Muscle layer of duodenum (tissue), 2 donors: ENCODE results near the gene SIX5.

Experiments used
- H3K27ac ChIP-seq: one replicate; pipeline ENCODE4 v1.7.0; 2013; ENCODE audit warnings: mild to moderate bottlenecking, low read length
- H3K27me3 ChIP-seq: one replicate; pipeline ENCODE4 v1.7.0; 2013; ENCODE audit warnings: low read depth, mild to moderate bottlenecking, control low read depth, low read length
- H3K36me3 ChIP-seq, 2 donors: one replicate each; pipeline ENCODE4 v1.7.0; 2013; ENCODE audit warnings: low read length in 2 of 2, control low read depth in 1 of 2, mild to moderate bottlenecking in 1 of 2; ENCODE audit not compliant: insufficient read depth in 2 of 2, control insufficient read depth in 1 of 2
- H3K4me1 ChIP-seq, 2 donors: one replicate each; pipeline ENCODE4 v1.7.0; 2013; ENCODE audit warnings: low read length in 2 of 2, mild to moderate bottlenecking in 2 of 2, control low read depth in 1 of 2, moderate library complexity in 1 of 2; ENCODE audit not compliant: insufficient read depth in 2 of 2, control insufficient read depth in 1 of 2
- H3K4me3 ChIP-seq, 2 donors: one replicate each; pipeline ENCODE4 v1.7.0; 2013; ENCODE audit warnings: low read length in 2 of 2, low read depth in 1 of 2, mild to moderate bottlenecking in 1 of 2
- H3K9me3 ChIP-seq, 2 donors: one replicate each; pipeline ENCODE4 v1.7.0; 2013; ENCODE audit warnings: low read length in 2 of 2, control low read depth in 1 of 2, mild to moderate bottlenecking in 1 of 2; ENCODE audit not compliant: control insufficient read depth in 1 of 2
- donor health status: healthy.

SIX5 gene

GRCh38 chr19:45781214-45782161 is 12.4 kb upstream of the SIX5 start:
- no peaks in the 10 kb centered on the region for H3K9me3 ChIP-seq
- H3K4me3 ChIP-seq = peak overlapping the region; percentile 62 to 81
- no peaks in the 10 kb centered on the region for H3K27me3 ChIP-seq
- peak overlapping the region; percentile 37 for H3K27ac ChIP-seq
- peaks cover 14 to 28% of the 10 kb centered on the region in 2 donors for H3K36me3 ChIP-seq
- peaks cover 8 to 44% of the 10 kb centered on the region in 2 donors for H3K4me1 ChIP-seq

GRCh38 chr19:45780448-45781213 is 11.6 kb upstream of the SIX5 start:
- H3K27ac ChIP-seq = peak overlapping the region; percentile 54
- H3K27me3 ChIP-seq = no peaks in the 10 kb centered on the region
- H3K4me1 ChIP-seq = peaks cover 8 to 44% of the 10 kb centered on the region in 2 donors
- H3K9me3 ChIP-seq = no peaks in the 10 kb centered on the region
- peaks cover 14 to 20% of the 10 kb centered on the region in 2 donors for H3K36me3 ChIP-seq
- H3K4me3 ChIP-seq = peak overlapping the region; percentile 62 to 81

- no peaks in the 10 kb centered on the region for H3K27me3 ChIP-seq
- H3K27ac ChIP-seq = peak overlapping the region; percentile 54
- H3K4me3 ChIP-seq = peak overlapping the region; percentile 62 to 81
- H3K4me1 ChIP-seq = peaks cover 8 to 44% of the 10 kb centered on the region in 2 donors
- H3K9me3 ChIP-seq = no peaks in the 10 kb centered on the region
- H3K36me3 ChIP-seq = peaks cover 14 to 20% of the 10 kb centered on the region in 2 donors
These were observed 11.0 kb upstream of the SIX5 start for GRCh38 chr19:45780146-45780447.

- Histone ChIP-seq H3K27me3 (no peaks in the 10 kb centered on the region), H3K9me3 (no peaks in the 10 kb centered on the region), H3K4me1 (peaks cover 8 to 44% of the 10 kb centered on the region in 2 donors), H3K36me3 (peaks cover 14 to 20% of the 10 kb centered on the region in 2 donors), H3K4me3 (peak overlapping the region; percentile 62 to 81), H3K27ac (peak overlapping the region; percentile 54)
These were observed 10.4 kb upstream of the SIX5 start for GRCh38 chr19:45779231-45780145.

GRCh38 chr19:45778010-45778661 is 9.1 kb upstream of the SIX5 start:
- H3K27me3 ChIP-seq = no peaks in the 10 kb centered on the region
- H3K9me3 ChIP-seq = no peaks in the 10 kb centered on the region
- H3K27ac ChIP-seq = no peak overlapping the region
- H3K36me3 ChIP-seq = peaks cover 14 to 21% of the 10 kb centered on the region in 2 donors
- H3K4me3 ChIP-seq = no peak overlapping the region
- peaks cover 12 to 34% of the 10 kb centered on the region in 2 donors for H3K4me1 ChIP-seq

GRCh38 chr19:45777395-45777961 is 8.4 kb upstream of the SIX5 start:
- H3K27me3 ChIP-seq = no peaks in the 10 kb centered on the region
- H3K27ac ChIP-seq = no peak overlapping the region
- H3K9me3 ChIP-seq = no peaks in the 10 kb centered on the region
- peaks cover 14 to 27% of the 10 kb centered on the region in 2 donors for H3K36me3 ChIP-seq
- H3K4me1 ChIP-seq = peaks cover 18 to 38% of the 10 kb centered on the region in 2 donors
- H3K4me3 ChIP-seq = no peak overlapping the region

- Histone ChIP-seq H3K27ac (no peak overlapping the region), H3K4me1 (peaks cover 12 to 35% of the 10 kb centered on the region in 2 donors), H3K36me3 (peaks cover 14 to 29% of the 10 kb centered on the region in 2 donors), H3K9me3 (no peaks in the 10 kb centered on the region), H3K27me3 (no peaks in the 10 kb centered on the region), H3K4me3 (no peak overlapping the region)
These were observed 5.7 kb upstream of the SIX5 start for GRCh38 chr19:45774765-45775164.

- peaks cover 14 to 32% of the 10 kb centered on the region in 2 donors for H3K36me3 ChIP-seq
- peak overlapping the region; percentile 14 for H3K27ac ChIP-seq
- no peaks in the 10 kb centered on the region for H3K27me3 ChIP-seq
- H3K9me3 ChIP-seq = no peaks in the 10 kb centered on the region
- no peak overlapping the region for H3K4me3 ChIP-seq
- H3K4me1 ChIP-seq = peaks cover 10 to 27% of the 10 kb centered on the region in 2 donors
These were observed 4.3 kb upstream of the SIX5 start for GRCh38 chr19:45773384-45773783.

- H3K36me3 ChIP-seq = peaks cover 12 to 28% of the 10 kb centered on the region in 2 donors
- H3K27me3 ChIP-seq = no peaks in the 10 kb centered on the region
- peaks cover 10 to 24% of the 10 kb centered on the region in 2 donors for H3K4me1 ChIP-seq
- no peak overlapping the region for H3K4me3 ChIP-seq
- peak overlapping the region; percentile 14 for H3K27ac ChIP-seq
- H3K9me3 ChIP-seq = no peaks in the 10 kb centered on the region
These were observed 3.9 kb upstream of the SIX5 start for GRCh38 chr19:45772912-45773311.

- H3K27me3 ChIP-seq = no peaks in the 10 kb centered on the region
- peaks cover 8 to 21% of the 10 kb centered on the region in 2 donors for H3K36me3 ChIP-seq
- no peaks in the 10 kb centered on the region for H3K9me3 ChIP-seq
- peak overlapping the region; percentile 58 for H3K27ac ChIP-seq
- H3K4me3 ChIP-seq = no peak overlapping the region
- peaks cover 10 to 24% of the 10 kb centered on the region in 2 donors for H3K4me1 ChIP-seq
These were observed 3.2 kb upstream of the SIX5 start for GRCh38 chr19:45772130-45772840.
